ENCODE results near the gene EI24. TPM values are rescaled to one million over a fixed set of nuclear protein-coding genes. Genes with fewer than 3 reads are reported as not detected.

The EI24 gene
- polyA plus RNA-seq (2011; rRNA removed) (132 and 138 TPM in 2 replicates), polyA plus RNA-seq (2017; fragmentation: RNase III; extraction: RNeasy Plus Mini Kit Qiagen cat#74134 plus additional on column Dnase treatment) (106 to 112 TPM (median 108 TPM) in 3 replicates), polyA minus RNA-seq (2011; rRNA and poly(A)+ RNA removed) (70.8 and 80.8 TPM in 2 replicates)
- polyA plus RNA-seq (2012; cell fraction: cytosol; rRNA removed): 62.8 and 79.9 TPM in 2 replicates
- 21.9 and 35.8 TPM in 2 replicates for polyA plus RNA-seq (2012; cell fraction: nucleus; rRNA removed)

- FAIRE-seq: no peak
- TF ChIP-seq EP300 (IDR thresholded peaks at IDR 0.05) (no peak), CTCF (IDR thresholded peaks at IDR 0.05) (peak; percentile 32; the same call in 2 of the 3 replicates), RAD21 (conservative IDR thresholded peaks at IDR 0.05 in 1 of 2, IDR thresholded peaks at IDR 0.05 in 1 of 2) (0 out of 5 replicates have a peak, but pooled peaks of 1 of the 2 experiments have one; percentile 29), HES2 (IDR thresholded peaks at IDR 0.05) (no peak), SREBF2 (IDR thresholded peaks at IDR 0.05) (no peak), ELK1 (IDR thresholded peaks at IDR 0.05; ENCODE audit: low read depth, low read length) (no peak), PHF8 (IDR thresholded peaks at IDR 0.05; ENCODE audit: borderline replicate concordance, low read depth) (peak; percentile 86; the same call in 1 of the 2 replicates), JUN (IDR thresholded peaks at IDR 0.05) (peak in 1 of 2 experiments; percentile 81; a peak in 3 of 5 replicates), FOSB (CRISPR knock-in tag; IDR thresholded peaks at IDR 0.05) (no peak), CHD4 (IDR thresholded peaks at IDR 0.05; ENCODE audit: borderline replicate concordance) (no peak; the same call in 1 of the 2 replicates), ATOH8 (CRISPR knock-in tag; IDR thresholded peaks at IDR 0.05; ENCODE audit: low read depth) (no peak), HMGXB4 (CRISPR knock-in tag; IDR thresholded peaks at IDR 0.05; ENCODE audit: borderline replicate concordance) (no peak), E2F6 (IDR thresholded peaks at IDR 0.05; ENCODE audit: borderline replicate concordance, low read depth) (no peak), KDM5A (IDR thresholded peaks at IDR 0.05) (no peak), MAZ (IDR thresholded peaks at IDR 0.05; ENCODE audit: borderline replicate concordance, low read depth, low read length) (no peak), MYC (IDR thresholded peaks at IDR 0.05; ENCODE audit: borderline replicate concordance, low read length) (peak; percentile 66; the same call in 1 of the 2 replicates), ESRRA (IDR thresholded peaks at IDR 0.05; ENCODE audit: borderline replicate concordance, low read length) (no peak), FOSL2 (IDR thresholded peaks at IDR 0.05) (no peak), FOSL2 (CRISPR knock-in tag; IDR thresholded peaks at IDR 0.05) (no peak), POLR2A (IDR thresholded peaks at IDR 0.05; ENCODE audit: low read length) (peak; percentile 75), NR3C1 (IDR thresholded peaks at IDR 0.05) (no peak)
- TF ChIP-seq, protein P1, sequence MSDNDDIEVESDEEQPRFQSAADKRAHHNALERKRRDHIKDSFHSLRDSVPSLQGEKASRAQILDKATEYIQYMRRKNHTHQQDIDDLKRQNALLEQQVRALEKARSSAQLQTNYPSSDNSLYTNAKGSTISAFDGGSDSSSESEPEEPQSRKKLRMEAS (IDR thresholded peaks at IDR 0.05): no peak; the same call in 1 of the 2 replicates
- TF ChIP-seq, protein P2, sequence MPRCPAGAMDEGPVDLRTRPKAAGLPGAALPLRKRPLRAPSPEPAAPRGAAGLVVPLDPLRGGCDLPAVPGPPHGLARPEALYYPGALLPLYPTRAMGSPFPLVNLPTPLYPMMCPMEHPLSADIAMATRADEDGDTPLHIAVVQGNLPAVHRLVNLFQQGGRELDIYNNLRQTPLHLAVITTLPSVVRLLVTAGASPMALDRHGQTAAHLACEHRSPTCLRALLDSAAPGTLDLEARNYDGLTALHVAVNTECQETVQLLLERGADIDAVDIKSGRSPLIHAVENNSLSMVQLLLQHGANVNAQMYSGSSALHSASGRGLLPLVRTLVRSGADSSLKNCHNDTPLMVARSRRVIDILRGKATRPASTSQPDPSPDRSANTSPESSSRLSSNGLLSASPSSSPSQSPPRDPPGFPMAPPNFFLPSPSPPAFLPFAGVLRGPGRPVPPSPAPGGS (IDR thresholded peaks at IDR 0.05): peak; percentile 71; the same call in 2 of the 3 replicates
- peaks cover 10% of the 10 kb centered on the region; the same call in 2 of the 3 replicates for H3K4me1 ChIP-seq
Measured at GRCh38 chr11:125568970-125569914, at the start of gene EI24. Gene EI24, plus strand, starts transcription at chr11:125569477. Its CDS starts 3,051 bp downstream, at chr11:125572528.

More at GRCh38 chr11:125568970-125569914, at the start of gene EI24:
- DNase-seq (ENCODE audit: low read depth in 1 of 2, low spot score in 1 of 2): peak; percentile 65 to 91
- ChIA-PET CTCF (interaction anchor here (0.7 to 2.0 kb wide), 9 partner anchors 9 to 80 kb away, joined by 3 to 5 read pairs (median 5); partner anchors contain the start of gene STT3A), POLR2A (interaction anchor here (1.4 to 1.5 kb wide), 2 partner anchors 23 to 318 kb away, joined by 5 to 16 read pairs; partner anchors contain the start of genes HYLS1 and STT3A)
- Histone ChIP-seq H3K27ac (peak within 1 kb of the TSS; percentile 94 to 100), H3K4me3 (peak within 1 kb of the TSS; percentile 94), H3K4me2 (peak within 1 kb of the TSS; percentile 94), H3K9me3 (no peaks in the 10 kb centered on the region)
- 0% methylated on average over 10 of the region's 83 CpGs for WGBS (ENCODE audit: missing lambda C conversion rate)
- ATAC-seq: peak; percentile 99
